Neural cell (in vitro differentiated cells): ENCODE results near the gene PAQR9. TPM values are rescaled to one million over a fixed set of nuclear protein-coding genes. Genes with fewer than 3 reads are reported as not detected.

Experiments
- H2AFZ ChIP-seq: fragments of 200-600, 300-800 bp; sonication (generic), shearing (Covaris generic); 2 replicates; pipeline ENCODE4 v1.6.0; 2014; ENCODE audit warnings: low read depth, mild to moderate bottlenecking, antibody characterized with exemption, low read length, moderate library complexity
- H3F3A ChIP-seq: fragments of 200-600 bp; shearing (Covaris generic); 2 replicates; pipeline ENCODE4 v1.6.1; 2016; ENCODE audit warnings: mild to moderate bottlenecking, moderate library complexity, mixed read lengths, antibody characterized with exemption, low read length; ENCODE audit not compliant: insufficient read depth, poor library complexity, severe bottlenecking
- H3K27ac ChIP-seq: fragments of 200-600, 300-800 bp; sonication (generic), shearing (Covaris generic); 2 replicates; pipeline ENCODE4 v1.5.1; 2014; ENCODE audit warnings: mild to moderate bottlenecking, low read length, moderate library complexity
- H3K27me3 ChIP-seq: fragments of 300-800, 200-600 bp; sonication (generic), shearing (Covaris generic); 2 replicates; pipeline ENCODE4 v1.6.0; 2014; ENCODE audit warnings: mild to moderate bottlenecking, low read depth, low read length, moderate library complexity; ENCODE audit not compliant: insufficient read depth
- H3K36me3 ChIP-seq: fragments of 300-800, 200-600 bp; sonication (generic), shearing (Covaris generic); 2 replicates; pipeline ENCODE4 v1.5.1; 2014; ENCODE audit warnings: mild to moderate bottlenecking, antibody characterized with exemption, low read length, moderate library complexity; ENCODE audit not compliant: insufficient read depth
- H3K4me2 ChIP-seq: fragments of 300-800, 200-600 bp; sonication (generic), shearing (Covaris generic); 2 replicates; pipeline ENCODE4 v1.6.0; 2014; ENCODE audit warnings: mild to moderate bottlenecking, low read length
- H3K4me3 ChIP-seq: fragments of 300-800, 200-600 bp; sonication (generic), shearing (Covaris generic); 2 replicates; pipeline ENCODE4 v1.5.1; 2014; ENCODE audit warnings: mild to moderate bottlenecking, low read length, moderate library complexity
- H3K79me2 ChIP-seq: fragments of 200-600 bp; shearing (Covaris generic); replicated peaks from 2 replicates; pipeline ENCODE4 v1.6.0; 2014; ENCODE audit warnings: mild to moderate bottlenecking, low read length, moderate library complexity; ENCODE audit not compliant: insufficient read depth
- H3K9ac ChIP-seq: fragments of 300-800, 200-600 bp; sonication (generic), shearing (Covaris generic); 2 replicates; pipeline ENCODE4 v1.6.1; 2016; ENCODE audit warnings: mild to moderate bottlenecking, low read length, mixed read lengths
- H3K9me2 ChIP-seq: fragments of 200-600 bp; shearing (Covaris generic); 2 replicates; pipeline ENCODE4 v1.6.1; 2016; ENCODE audit warnings: mild to moderate bottlenecking, low read length, mixed read lengths; ENCODE audit not compliant: insufficient read depth
- H3K9me3 ChIP-seq: fragments of 200-600, 300-800 bp; sonication (generic), shearing (Covaris generic); 2 replicates; pipeline ENCODE4 v1.6.1; 2016; ENCODE audit warnings: mild to moderate bottlenecking, mixed run types, low read length, moderate library complexity, mixed read lengths
- H4K20me1 ChIP-seq: fragments of 200-600 bp; shearing (Covaris generic); 2 replicates; pipeline ENCODE4 v1.6.1; 2016; ENCODE audit warnings: mild to moderate bottlenecking, mixed run types; ENCODE audit not compliant: insufficient read depth
- CTCF ChIP-seq: fragments of 450-650 bp; IDR thresholded peaks from 2 replicates; pipeline ENCODE4 v1.5.1; 2014; ENCODE audit warnings: antibody characterized with exemption, mild to moderate bottlenecking, moderate library complexity; ENCODE audit not compliant: poor library complexity, severe bottlenecking
- EP300 ChIP-seq: fragments of 450-650 bp; conservative IDR thresholded peaks from 2 replicates; pipeline ENCODE4 v1.6.1; 2014; ENCODE audit warnings: antibody characterized with exemption, mild to moderate bottlenecking, moderate library complexity; ENCODE audit not compliant: poor library complexity, severe bottlenecking
- EZH2 ChIP-seq: fragments of 200-600, 300-800 bp; shearing (Covaris generic), sonication (generic); IDR thresholded peaks from 2 replicates; pipeline ENCODE4 v1.6.1; 2014; ENCODE audit warnings: antibody characterized with exemption, low read length, borderline replicate concordance, mild to moderate bottlenecking; ENCODE audit not compliant: insufficient read depth, poor library complexity, severe bottlenecking
- MXI1 ChIP-seq: fragments of 450-650 bp; conservative IDR thresholded peaks from 2 replicates; pipeline ENCODE4 v1.6.1; 2014; ENCODE audit warnings: antibody characterized with exemption, mild to moderate bottlenecking; ENCODE audit not compliant: poor library complexity, severe bottlenecking
- POLR2AphosphoS5 ChIP-seq: IDR thresholded peaks from 2 replicates; pipeline ENCODE4 v1.6.1; 2012
- RAD21 ChIP-seq: fragments of 450-650 bp; conservative IDR thresholded peaks from 2 replicates; pipeline ENCODE4 v1.6.1; 2014; ENCODE audit warnings: antibody characterized with exemption, mild to moderate bottlenecking, moderate library complexity
- REST ChIP-seq: IDR thresholded peaks from 2 replicates; pipeline ENCODE4 v1.6.1; 2012; ENCODE audit warnings: borderline replicate concordance
- SMC3 ChIP-seq: fragments of 450-650 bp; conservative IDR thresholded peaks from 2 replicates; pipeline ENCODE4 v1.6.1; 2014; ENCODE audit warnings: antibody characterized with exemption, mild to moderate bottlenecking, moderate library complexity; ENCODE audit not compliant: poor library complexity
- TAF1 ChIP-seq: IDR thresholded peaks from 2 replicates; pipeline ENCODE4 v1.6.1; 2012; ENCODE audit warnings: low read depth
- polyA plus RNA-seq: library from polyadenylated mRNA; depleted of rRNA; stranded (reverse); fragments of >200 nt; gene quantifications from 2 replicates; pipeline ENCODE4 v1.2.3, GENCODE V29; 2014

PAQR9 gene
- polyA plus RNA-seq, 1 donor from 2014 or later: 0.24 TPM

- Histone ChIP-seq H3K27ac (no peak overlapping the region), H3K9me3 (no peaks in the 10 kb centered on the region), H3K9ac (no peak overlapping the region), H4K20me1 (no peaks in the 10 kb centered on the region), H2AFZ (no peak overlapping the region), H3K36me3 (no peaks in the 10 kb centered on the region), H3K27me3 (no peaks in the 10 kb centered on the region), H3K79me2 (no peaks in the 10 kb centered on the region), H3K4me3 (no peak overlapping the region), H3F3A (no peaks in the 10 kb centered on the region), H3K4me2 (no peak overlapping the region), H3K9me2 (no peaks in the 10 kb centered on the region)
- TF ChIP-seq POLR2AphosphoS5 (no peak), CTCF (no peak), EZH2 (no peak), SMC3 (no peak), TAF1 (no peak), REST (no peak), MXI1 (no peak), RAD21 (no peak), EP300 (no peak)
Measured at GRCh38 chr3:142984255-142984654, 20.8 kb upstream of the PAQR9 start.

GRCh38 chr3:142983318-142983717, 19.8 kb upstream of the PAQR9 start:
- H3K79me2 ChIP-seq: no peaks in the 10 kb centered on the region
- no peak for TF ChIP-seq CTCF
- TF ChIP-seq EP300: no peak
- TF ChIP-seq TAF1: no peak
- no peak for TF ChIP-seq SMC3
- no peak for TF ChIP-seq POLR2AphosphoS5
- TF ChIP-seq RAD21: no peak
- TF ChIP-seq REST: no peak
- no peak for TF ChIP-seq EZH2
- TF ChIP-seq MXI1: no peak
- H3K27ac ChIP-seq: no peak overlapping the region
- H3K9me2 ChIP-seq: no peaks in the 10 kb centered on the region
- no peak overlapping the region for H3K4me2 ChIP-seq
- H4K20me1 ChIP-seq: no peaks in the 10 kb centered on the region
- no peak overlapping the region for H2AFZ ChIP-seq
- no peak overlapping the region for H3K4me3 ChIP-seq
- H3K9me3 ChIP-seq: no peaks in the 10 kb centered on the region
- H3K27me3 ChIP-seq: no peaks in the 10 kb centered on the region
- H3F3A ChIP-seq: no peaks in the 10 kb centered on the region
- H3K9ac ChIP-seq: no peak overlapping the region
- H3K36me3 ChIP-seq: no peaks in the 10 kb centered on the region
